DND-41 (cell line): ENCODE results near the gene ZNF334.

Experiments used
- ATAC-seq: fragments of 200-7000 bp; cut with Tn5 transposase; 3 replicates; pipeline ENCODE4 v1.9.1; 2021; ENCODE audit warnings: low read depth; ENCODE audit not compliant: insufficient read depth
- DNase-seq: peaks from one replicate; pipeline ENCODE4 v3.0.0-alpha.2; 2020
- H2AFZ ChIP-seq: 2 replicates; pipeline ENCODE4 v1.6.0; 2012; ENCODE audit warnings: low read depth, low read length
- H3K27ac ChIP-seq: 2 replicates; pipeline ENCODE4 v1.5.1; 2012; ENCODE audit warnings: low read length, inconsistent platforms
- H3K27me3 ChIP-seq: fragments of 200-600 bp; sonication (generic); 2 replicates; pipeline ENCODE4 v1.6.0; 2012; ENCODE audit warnings: low read length, mild to moderate bottlenecking, inconsistent platforms; ENCODE audit not compliant: insufficient read depth, poor library complexity
- H3K36me3 ChIP-seq: 2 replicates; pipeline ENCODE4 v1.5.1; 2012; ENCODE audit warnings: low read length, inconsistent platforms; ENCODE audit not compliant: insufficient read depth
- H3K4me1 ChIP-seq: 2 replicates; pipeline ENCODE4 v1.5.1; 2012; ENCODE audit warnings: mild to moderate bottlenecking, low read length; ENCODE audit not compliant: insufficient read depth
- H3K4me2 ChIP-seq: 2 replicates; pipeline ENCODE4 v1.6.0; 2012; ENCODE audit warnings: mild to moderate bottlenecking, moderate library complexity, low read length, inconsistent platforms; ENCODE audit not compliant: insufficient read depth
- H3K4me3 ChIP-seq, 2 experiments: fragments of 200-600 bp in 1 of 2; shearing (Covaris generic) in 1 of 2; 2 replicates each; pipeline ENCODE4 v1.5.1; 2012 to 2016; ENCODE audit warnings: inconsistent platforms in 2 of 2, low read length in 2 of 2, mild to moderate bottlenecking in 2 of 2, low read depth in 1 of 2, moderate library complexity in 1 of 2
- H3K79me2 ChIP-seq: 2 replicates; pipeline ENCODE4 v1.6.0; 2012; ENCODE audit warnings: low read length, inconsistent platforms; ENCODE audit not compliant: insufficient read depth
- H3K9ac ChIP-seq: 2 replicates; pipeline ENCODE4 v1.6.0; 2012; ENCODE audit warnings: low read depth, mild to moderate bottlenecking, inconsistent platforms, low read length, moderate library complexity
- H3K9me3 ChIP-seq: 2 replicates; pipeline ENCODE4 v1.5.1; 2012; ENCODE audit warnings: low read length, moderate library complexity, mild to moderate bottlenecking, inconsistent platforms; ENCODE audit not compliant: insufficient read depth, severe bottlenecking
- H4K20me1 ChIP-seq: 2 replicates; pipeline ENCODE4 v1.6.0; 2012; ENCODE audit warnings: low read length; ENCODE audit not compliant: insufficient read depth
- EZH2 ChIP-seq: IDR thresholded peaks from 3 replicates; pipeline ENCODE4 v1.6.1; 2012; ENCODE audit warnings: borderline replicate concordance, low read depth, mild to moderate bottlenecking, moderate library complexity, low read length, inconsistent platforms; ENCODE audit not compliant: severe bottlenecking
- TF ChIP-seq, protein P1 (sequence below): IDR thresholded peaks from 2 replicates; pipeline ENCODE4 v1.5.1; 2012; ENCODE audit warnings: borderline replicate concordance, low read length, moderate library complexity, mild to moderate bottlenecking; ENCODE audit not compliant: poor library complexity, severe bottlenecking; ENCODE audit errors: extremely low read depth

Gene ZNF334

DNA sequence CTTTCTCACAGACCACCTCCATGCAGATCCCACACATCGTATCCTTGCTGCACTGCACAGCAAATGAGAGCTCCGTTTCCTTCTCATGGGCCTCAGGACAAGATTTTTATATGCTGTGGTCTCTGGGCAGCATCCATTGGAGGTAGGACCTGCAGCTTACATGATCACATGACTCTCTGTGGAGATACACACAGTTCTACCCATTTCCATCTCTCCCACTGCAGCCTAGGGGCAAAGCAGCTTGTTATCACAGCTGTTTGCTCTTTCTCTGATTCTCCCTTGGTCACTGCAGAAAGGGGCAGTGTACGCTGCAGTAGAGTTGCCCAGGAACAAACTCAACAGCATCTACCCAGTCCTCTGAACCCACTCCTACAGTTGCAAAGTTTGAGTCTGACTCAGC, 48.9 kb downstream of the ZNF334 start:
- no peak overlapping the region for H2AFZ ChIP-seq
- no peak overlapping the region for H3K4me3 ChIP-seq
- no peak overlapping the region for H3K4me2 ChIP-seq
- peaks cover 22% of the 10 kb centered on the region for H3K27me3 ChIP-seq
- H3K27ac ChIP-seq: no peak overlapping the region
- no peaks in the 10 kb centered on the region for H3K4me1 ChIP-seq
- no peaks in the 10 kb centered on the region for H3K36me3 ChIP-seq
- H3K79me2 ChIP-seq: no peaks in the 10 kb centered on the region
- ATAC-seq (no peak), DNase-seq (no peak)
- no peak overlapping the region for H3K9ac ChIP-seq
- no peaks in the 10 kb centered on the region for H4K20me1 ChIP-seq
- no peak for TF ChIP-seq EZH2
- TF ChIP-seq, protein P1, sequence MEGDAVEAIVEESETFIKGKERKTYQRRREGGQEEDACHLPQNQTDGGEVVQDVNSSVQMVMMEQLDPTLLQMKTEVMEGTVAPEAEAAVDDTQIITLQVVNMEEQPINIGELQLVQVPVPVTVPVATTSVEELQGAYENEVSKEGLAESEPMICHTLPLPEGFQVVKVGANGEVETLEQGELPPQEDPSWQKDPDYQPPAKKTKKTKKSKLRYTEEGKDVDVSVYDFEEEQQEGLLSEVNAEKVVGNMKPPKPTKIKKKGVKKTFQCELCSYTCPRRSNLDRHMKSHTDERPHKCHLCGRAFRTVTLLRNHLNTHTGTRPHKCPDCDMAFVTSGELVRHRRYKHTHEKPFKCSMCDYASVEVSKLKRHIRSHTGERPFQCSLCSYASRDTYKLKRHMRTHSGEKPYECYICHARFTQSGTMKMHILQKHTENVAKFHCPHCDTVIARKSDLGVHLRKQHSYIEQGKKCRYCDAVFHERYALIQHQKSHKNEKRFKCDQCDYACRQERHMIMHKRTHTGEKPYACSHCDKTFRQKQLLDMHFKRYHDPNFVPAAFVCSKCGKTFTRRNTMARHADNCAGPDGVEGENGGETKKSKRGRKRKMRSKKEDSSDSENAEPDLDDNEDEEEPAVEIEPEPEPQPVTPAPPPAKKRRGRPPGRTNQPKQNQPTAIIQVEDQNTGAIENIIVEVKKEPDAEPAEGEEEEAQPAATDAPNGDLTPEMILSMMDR: no peak
- H3K9me3 ChIP-seq: no peaks in the 10 kb centered on the region

DNA sequence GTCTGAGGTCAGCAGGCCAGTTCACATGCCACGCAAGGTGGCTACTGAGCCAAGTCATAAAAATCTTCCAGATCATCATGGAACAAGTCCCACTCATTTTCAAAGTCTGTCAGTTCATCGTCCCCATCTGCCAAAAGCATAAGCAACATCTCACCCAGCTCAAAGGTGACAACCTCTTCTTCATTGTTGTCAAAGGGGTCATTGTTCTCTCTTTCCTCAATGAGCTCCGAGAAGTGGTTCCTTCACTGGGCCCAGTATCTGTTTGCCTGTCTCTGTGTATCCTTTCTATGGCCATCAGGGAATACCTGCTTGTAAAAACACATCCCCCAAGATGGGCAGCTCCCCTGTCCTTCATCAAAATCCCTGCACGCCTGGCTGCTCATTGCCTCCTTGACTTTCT, 49.5 kb downstream of the ZNF334 start:
- TF ChIP-seq EZH2: no peak
- H4K20me1 ChIP-seq: no peaks in the 10 kb centered on the region; the same call in 1 of the 2 replicates
- no peak overlapping the region for H3K4me3 ChIP-seq
- H3K9ac ChIP-seq: no peak overlapping the region
- H3K36me3 ChIP-seq: no peaks in the 10 kb centered on the region
- no peaks in the 10 kb centered on the region for H3K4me1 ChIP-seq
- DNase-seq (no peak), ATAC-seq (no peak)
- no peaks in the 10 kb centered on the region for H3K9me3 ChIP-seq
- peaks cover 28% of the 10 kb centered on the region for H3K27me3 ChIP-seq
- no peak overlapping the region for H2AFZ ChIP-seq
- H3K79me2 ChIP-seq: no peaks in the 10 kb centered on the region
- H3K27ac ChIP-seq: no peak overlapping the region
- H3K4me2 ChIP-seq: no peak overlapping the region

DNA sequence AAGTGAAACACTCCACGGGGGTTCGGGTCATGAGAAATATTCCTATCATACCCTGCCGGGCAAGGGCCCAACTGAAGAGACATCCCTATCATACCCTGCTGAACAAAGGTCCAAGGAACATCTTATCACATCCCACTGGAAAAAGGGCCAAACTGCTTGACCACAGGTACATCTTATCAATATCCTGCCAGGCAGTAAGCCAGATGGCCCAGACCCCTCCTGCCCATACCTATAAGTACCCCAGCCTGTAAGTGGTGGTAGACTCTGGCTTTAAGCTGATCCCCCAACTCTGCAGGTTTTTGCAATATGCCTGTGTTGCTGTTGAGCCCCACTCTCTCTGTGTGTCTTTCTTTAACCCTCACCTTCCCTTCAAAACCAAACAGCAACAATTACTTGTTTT, 51.6 kb downstream of the ZNF334 start:
- no peak overlapping the region for H3K4me2 ChIP-seq
- no peak overlapping the region for H3K27ac ChIP-seq
- H2AFZ ChIP-seq: no peak overlapping the region
- H3K9ac ChIP-seq: no peak overlapping the region
- ATAC-seq (no peak), DNase-seq (no peak)
- no peaks in the 10 kb centered on the region for H3K36me3 ChIP-seq
- H4K20me1 ChIP-seq: no peaks in the 10 kb centered on the region; the same call in 1 of the 2 replicates
- no peak overlapping the region for H3K4me3 ChIP-seq
- no peaks in the 10 kb centered on the region for H3K9me3 ChIP-seq
- H3K4me1 ChIP-seq: no peaks in the 10 kb centered on the region
- TF ChIP-seq, protein P1: no peak
- TF ChIP-seq EZH2: no peak
- peaks cover 26% of the 10 kb centered on the region for H3K27me3 ChIP-seq
- no peaks in the 10 kb centered on the region for H3K79me2 ChIP-seq

DNA sequence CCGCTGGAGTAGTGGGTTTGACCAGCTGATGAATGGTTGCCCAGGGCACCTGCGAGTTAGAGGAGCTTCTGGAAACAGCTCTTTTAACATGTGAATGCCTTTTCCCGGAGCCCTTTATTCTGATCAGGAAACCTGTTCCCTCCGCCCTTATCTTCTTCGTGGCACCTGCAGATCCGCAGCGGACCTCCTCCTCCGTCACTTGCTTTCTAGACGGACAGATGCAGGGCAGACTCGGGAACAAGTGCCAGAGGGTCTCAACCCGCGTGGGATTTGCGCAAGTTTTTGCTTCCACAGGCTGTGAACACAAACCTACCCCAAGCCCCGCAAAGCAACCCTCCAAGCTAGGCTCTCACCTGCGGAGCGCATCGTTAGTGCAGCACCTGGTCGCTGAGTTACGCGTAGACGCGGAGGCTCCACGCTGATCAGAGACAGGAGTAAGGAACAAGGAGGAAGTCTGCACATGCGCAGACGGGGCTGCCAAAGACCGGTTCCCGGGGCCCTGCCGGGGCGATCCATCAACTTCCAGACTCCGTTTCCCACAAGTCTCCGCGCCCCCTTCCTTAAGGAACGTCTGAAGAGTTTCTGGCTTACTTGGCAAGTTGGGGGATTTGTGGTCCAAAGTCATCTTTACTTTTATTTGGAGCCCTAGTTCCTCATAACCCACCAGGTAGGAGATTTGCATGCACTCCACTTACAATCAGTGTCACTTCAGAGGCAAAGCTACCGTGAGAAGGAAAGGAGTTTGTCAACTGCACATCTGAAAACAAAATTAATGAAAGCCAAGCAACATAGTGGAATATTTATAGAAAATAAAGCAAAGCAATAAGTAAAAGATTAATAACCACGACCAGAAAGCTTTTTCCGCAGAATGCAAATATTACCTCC, 54.3 kb downstream of the ZNF334 start:
- no peaks in the 10 kb centered on the region for H3K79me2 ChIP-seq
- H2AFZ ChIP-seq: no peak overlapping the region
- H3K4me1 ChIP-seq: no peaks in the 10 kb centered on the region
- no peaks in the 10 kb centered on the region for H3K36me3 ChIP-seq
- no peak overlapping the region for H3K9ac ChIP-seq
- TF ChIP-seq EZH2: no peak
- TF ChIP-seq, protein P1: no peak
- H3K4me2 ChIP-seq: no peak overlapping the region
- H3K9me3 ChIP-seq: no peaks in the 10 kb centered on the region
- peaks cover 20% of the 10 kb centered on the region for H3K27me3 ChIP-seq
- no peaks in the 10 kb centered on the region; the same call in 1 of the 2 replicates for H4K20me1 ChIP-seq
- ATAC-seq: no peak
- no peak overlapping the region for H3K4me3 ChIP-seq
- DNase-seq: no peak
- H3K27ac ChIP-seq: no peak overlapping the region
